Breast epithelium (tissue), 4 donors: Measurements from ENCODE around the gene MALAT1. TPM values are rescaled to one million over a fixed set of nuclear protein-coding genes. Genes with fewer than 3 reads are reported as not detected.
A peak's percentile ranks its signal among the peaks of the same experiment; 100 is the strongest.

Experiments used
- DNase-seq, 2 donors: peaks; one replicate each; pipeline ENCODE4 v3.0.0-alpha.2; 2019; ENCODE audit warnings: low spot score in 2 of 2
- H3K27ac ChIP-seq, 2 donors: fragments of 200-600 bp; sonication (generic) in 1 of 2; one replicate each; pipeline ENCODE4 v1.5.1; 2016 to 2019; ENCODE audit warnings: mild to moderate bottlenecking in 1 of 2
- H3K27me3 ChIP-seq, 2 donors: fragments of 200-600 bp; sonication (generic) in 1 of 2; one replicate each; pipeline versions ENCODE4 v1.5.1 to v1.6.0; 2017 to 2019; ENCODE audit warnings: control low read depth in 1 of 2, mild to moderate bottlenecking in 1 of 2
- H3K36me3 ChIP-seq: fragments of 200-600 bp; one replicate; pipeline ENCODE4 v1.5.1; 2019
- H3K4me1 ChIP-seq, 2 donors: fragments of 200-600 bp; sonication (generic); one replicate each; pipeline ENCODE4 v1.5.1; 2016 to 2019; ENCODE audit warnings: control low read depth in 1 of 2
- H3K4me3 ChIP-seq, 3 donors: fragments of 200-600 bp; sonication (generic); 1 replicate in 2 of 3; 2 replicates in 1 of 3; pipeline ENCODE4 v1.5.1; 2016 to 2019; ENCODE audit warnings: mild to moderate bottlenecking in 3 of 3, moderate library complexity in 2 of 3
- H3K9me3 ChIP-seq, 2 donors: fragments of 200-600 bp; sonication (generic) in 1 of 2; one replicate each; pipeline ENCODE4 v1.5.1; 2016 to 2019; ENCODE audit warnings: control low read depth in 1 of 2
- CTCF ChIP-seq, 3 donors: fragments of 450-650 bp; IDR thresholded peaks; one replicate each; pipeline ENCODE4 v1.5.1; 2016 to 2017; ENCODE audit warnings: antibody characterized with exemption in 3 of 3, mild to moderate bottlenecking in 3 of 3, moderate library complexity in 3 of 3
- POLR2A ChIP-seq: fragments of 450-650 bp; IDR thresholded peaks from one replicate; pipeline ENCODE4 v1.6.1; 2016; ENCODE audit warnings: antibody characterized with exemption, mild to moderate bottlenecking, moderate library complexity
- POLR2AphosphoS5 ChIP-seq, 3 donors: sonication (generic); formaldehyde crosslinking; IDR thresholded peaks; one replicate each; pipeline ENCODE4 v1.6.1; 2017; ENCODE audit warnings: antibody characterized with exemption in 3 of 3
- intact Hi-C: fragments of 100-400 bp; cut with DNase I; formaldehyde crosslinking; loops from one replicate; pipeline ENCODE4 v1.15.1; 2023; ENCODE audit warnings: low total_unique reads
- total RNA-seq, 3 donors: library from RNA; depleted of rRNA; stranded (reverse); fragments of >200 nt; gene quantifications; one replicate each; pipeline ENCODE4 v1.1.0, GENCODE V29; 2016

Gene MALAT1
- total RNA-seq, 3 donors from 2014 or later, result 14,217 to 22,312 (median 18,959) TPM

DNA sequence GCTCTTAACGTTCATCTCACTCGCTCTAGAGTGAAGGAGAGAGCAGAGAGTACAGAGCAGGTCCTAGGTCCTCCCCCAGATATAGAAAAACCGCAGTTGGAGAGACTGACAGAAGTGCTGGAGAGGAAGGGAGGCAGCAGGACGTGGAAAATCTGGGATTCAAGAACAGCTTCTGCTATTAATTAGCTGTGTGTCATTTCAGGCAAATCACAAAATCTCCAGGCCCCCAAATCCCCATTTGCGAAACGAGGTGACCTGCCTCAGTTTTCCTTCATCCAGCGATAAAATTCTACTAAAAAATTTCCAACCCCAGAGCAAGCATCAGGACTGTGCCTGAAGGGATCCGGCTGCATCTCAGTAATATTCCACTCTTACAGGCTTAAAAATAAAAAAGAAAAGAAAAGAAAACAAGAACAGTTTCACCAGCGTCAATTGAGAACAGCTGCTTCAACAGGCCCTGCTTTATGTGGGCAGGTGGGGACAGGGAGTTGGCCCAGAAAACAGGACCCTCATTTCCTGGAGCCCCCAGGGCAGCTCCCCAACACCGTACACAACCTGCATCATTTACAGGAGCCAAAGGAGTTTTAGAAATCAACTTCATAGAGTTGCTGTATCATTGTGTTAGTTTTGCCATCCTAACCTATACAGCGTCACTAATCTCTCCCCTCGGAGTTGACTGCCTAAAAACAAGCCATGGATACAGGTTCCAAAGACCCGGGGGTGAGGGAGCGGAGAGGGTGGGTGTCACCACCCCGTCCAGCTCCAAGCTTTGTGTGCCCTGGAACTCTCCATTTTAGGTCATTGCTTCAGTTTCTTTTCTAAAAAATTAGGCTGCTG, 2.3 kb upstream of the MALAT1 start:
- H3K4me3 ChIP-seq, result peak overlapping the region; percentile 68 to 91 (median 72)
- intact Hi-C loops, result no loop called here
- H3K4me1 ChIP-seq, result peaks cover 16 to 39% of the 10 kb centered on the region in 2 donors
- H3K36me3 ChIP-seq, result no peaks in the 10 kb centered on the region
- peak overlapping the region; percentile 98 to 100 for H3K27ac ChIP-seq
- no peaks in the 10 kb centered on the region for H3K27me3 ChIP-seq
- TF ChIP-seq POLR2A (no peak), CTCF (IDR thresholded peaks at IDR 0.05) (no peak), POLR2AphosphoS5 (IDR thresholded peaks at IDR 0.05) (no peak)
- H3K9me3 ChIP-seq, result no peaks in the 10 kb centered on the region
- DNase-seq, result no peak

DNA sequence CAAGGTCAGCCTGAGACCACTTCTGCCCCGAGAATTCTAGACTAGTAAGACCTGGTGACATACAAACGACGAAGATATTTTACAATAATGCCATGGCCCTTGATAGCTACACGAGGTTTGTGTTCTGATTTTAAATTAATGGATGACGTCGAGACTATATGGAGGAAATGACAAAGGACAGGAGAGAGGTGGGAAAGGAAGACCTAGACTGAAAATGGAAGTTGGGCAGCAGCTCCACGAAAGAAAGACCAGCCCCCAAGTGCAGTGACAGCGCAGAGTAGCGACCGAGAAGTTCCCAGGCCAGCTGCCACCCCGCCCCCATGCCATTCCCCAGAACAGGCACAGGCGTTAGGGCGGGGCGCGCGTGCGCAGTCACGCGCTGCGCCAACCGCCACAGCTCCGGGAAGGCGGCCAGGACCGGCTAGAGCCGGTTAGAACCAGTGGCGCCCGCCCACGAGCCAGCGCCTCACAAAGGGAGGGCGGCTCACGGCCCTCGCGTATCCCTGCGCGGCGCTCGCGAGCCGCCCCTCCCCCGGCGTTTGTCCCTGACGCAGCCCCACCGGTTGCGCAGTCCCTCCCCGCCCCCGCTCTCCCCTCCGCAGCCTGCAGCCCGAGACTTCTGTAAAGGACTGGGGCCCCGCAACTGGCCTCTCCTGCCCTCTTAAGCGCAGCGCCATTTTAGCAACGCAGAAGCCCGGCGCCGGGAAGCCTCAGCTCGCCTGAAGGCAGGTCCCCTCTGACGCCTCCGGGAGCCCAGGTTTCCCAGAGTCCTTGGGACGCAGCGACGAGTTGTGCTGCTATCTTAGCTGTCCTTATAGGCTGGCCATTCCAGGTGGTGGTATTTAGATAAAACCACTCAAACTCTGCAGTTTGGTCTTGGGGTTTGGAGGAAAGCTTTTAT, 1.5 kb upstream of the MALAT1 start:
- Histone ChIP-seq H3K4me3 (peak overlapping the region; percentile 68 to 91 (median 72)), H3K36me3 (no peaks in the 10 kb centered on the region), H3K27ac (peak overlapping the region; percentile 98 to 100), H3K4me1 (peaks cover 14 to 30% of the 10 kb centered on the region in 2 donors), H3K27me3 (no peaks in the 10 kb centered on the region), H3K9me3 (no peaks in the 10 kb centered on the region)
- DNase-seq, result peak; percentile 98 to 99
- TF ChIP-seq POLR2A (peak; percentile 87), POLR2AphosphoS5 (IDR thresholded peaks at IDR 0.05) (peak; percentile 94 to 96 (median 96)), CTCF (IDR thresholded peaks at IDR 0.05) (no peak)
- intact Hi-C loops, result no loop called here

DNA sequence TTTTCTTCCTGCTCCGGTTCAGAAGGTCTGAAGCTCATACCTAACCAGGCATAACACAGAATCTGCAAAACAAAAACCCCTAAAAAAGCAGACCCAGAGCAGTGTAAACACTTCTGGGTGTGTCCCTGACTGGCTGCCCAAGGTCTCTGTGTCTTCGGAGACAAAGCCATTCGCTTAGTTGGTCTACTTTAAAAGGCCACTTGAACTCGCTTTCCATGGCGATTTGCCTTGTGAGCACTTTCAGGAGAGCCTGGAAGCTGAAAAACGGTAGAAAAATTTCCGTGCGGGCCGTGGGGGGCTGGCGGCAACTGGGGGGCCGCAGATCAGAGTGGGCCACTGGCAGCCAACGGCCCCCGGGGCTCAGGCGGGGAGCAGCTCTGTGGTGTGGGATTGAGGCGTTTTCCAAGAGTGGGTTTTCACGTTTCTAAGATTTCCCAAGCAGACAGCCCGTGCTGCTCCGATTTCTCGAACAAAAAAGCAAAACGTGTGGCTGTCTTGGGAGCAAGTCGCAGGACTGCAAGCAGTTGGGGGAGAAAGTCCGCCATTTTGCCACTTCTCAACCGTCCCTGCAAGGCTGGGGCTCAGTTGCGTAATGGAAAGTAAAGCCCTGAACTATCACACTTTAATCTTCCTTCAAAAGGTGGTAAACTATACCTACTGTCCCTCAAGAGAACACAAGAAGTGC, 661 bp upstream of the MALAT1 start:
- peak overlapping the region; percentile 68 to 91 (median 72) for H3K4me3 ChIP-seq
- intact Hi-C loops, result no loop called here
- H3K36me3 ChIP-seq, result no peaks in the 10 kb centered on the region
- no peaks in the 10 kb centered on the region for H3K27me3 ChIP-seq
- no peaks in the 10 kb centered on the region for H3K9me3 ChIP-seq
- no peak for TF ChIP-seq POLR2AphosphoS5 (IDR thresholded peaks at IDR 0.05)
- peaks cover 11 to 22% of the 10 kb centered on the region in 2 donors for H3K4me1 ChIP-seq
- peak overlapping the region; percentile 98 to 100 for H3K27ac ChIP-seq
- DNase-seq, result no peak

DNA sequence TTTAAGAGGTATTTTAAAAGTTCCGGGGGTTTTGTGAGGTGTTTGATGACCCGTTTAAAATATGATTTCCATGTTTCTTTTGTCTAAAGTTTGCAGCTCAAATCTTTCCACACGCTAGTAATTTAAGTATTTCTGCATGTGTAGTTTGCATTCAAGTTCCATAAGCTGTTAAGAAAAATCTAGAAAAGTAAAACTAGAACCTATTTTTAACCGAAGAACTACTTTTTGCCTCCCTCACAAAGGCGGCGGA, 193 bp upstream of the MALAT1 start:
- DNase-seq, result no peak
- no peaks in the 10 kb centered on the region for H3K27me3 ChIP-seq
- TF ChIP-seq POLR2AphosphoS5 (IDR thresholded peaks at IDR 0.05) (no peak), POLR2A (no peak), CTCF (IDR thresholded peaks at IDR 0.05) (no peak)
- intact Hi-C loops, result no loop called here
- H3K4me1 ChIP-seq, result peaks cover 8 to 17% of the 10 kb centered on the region in 2 donors
- H3K36me3 ChIP-seq, result no peaks in the 10 kb centered on the region
- H3K4me3 ChIP-seq, result peak overlapping the region; percentile 68 to 91 (median 72)
- peak overlapping the region; percentile 98 to 100 for H3K27ac ChIP-seq
- no peaks in the 10 kb centered on the region for H3K9me3 ChIP-seq

DNA sequence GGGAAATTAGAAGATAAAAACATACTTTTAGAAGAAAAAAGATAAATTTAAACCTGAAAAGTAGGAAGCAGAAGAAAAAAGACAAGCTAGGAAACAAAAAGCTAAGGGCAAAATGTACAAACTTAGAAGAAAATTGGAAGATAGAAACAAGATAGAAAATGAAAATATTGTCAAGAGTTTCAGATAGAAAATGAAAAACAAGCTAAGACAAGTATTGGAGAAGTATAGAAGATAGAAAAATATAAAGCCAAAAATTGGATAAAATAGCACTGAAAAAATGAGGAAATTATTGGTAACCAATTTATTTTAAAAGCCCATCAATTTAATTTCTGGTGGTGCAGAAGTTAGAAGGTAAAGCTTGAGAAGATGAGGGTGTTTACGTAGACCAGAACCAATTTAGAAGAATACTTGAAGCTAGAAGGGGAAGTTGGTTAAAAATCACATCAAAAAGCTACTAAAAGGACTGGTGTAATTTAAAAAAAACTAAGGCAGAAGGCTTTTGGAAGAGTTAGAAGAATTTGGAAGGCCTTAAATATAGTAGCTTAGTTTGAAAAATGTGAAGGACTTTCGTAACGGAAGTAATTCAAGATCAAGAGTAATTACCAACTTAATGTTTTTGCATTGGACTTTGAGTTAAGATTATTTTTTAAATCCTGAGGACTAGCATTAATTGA, 1.0 kb downstream of the MALAT1 start:
- intact Hi-C loops, result no loop called here
- peak overlapping the region; percentile 98 to 100 for H3K27ac ChIP-seq
- no peak for DNase-seq
- H3K4me3 ChIP-seq, result peak overlapping the region; percentile 68 to 91 (median 72)
- no peaks in the 10 kb centered on the region for H3K36me3 ChIP-seq
- H3K27me3 ChIP-seq, result no peaks in the 10 kb centered on the region
- TF ChIP-seq CTCF (IDR thresholded peaks at IDR 0.05) (no peak), POLR2AphosphoS5 (IDR thresholded peaks at IDR 0.05) (no peak), POLR2A (no peak)
- peaks cover 0 to 9% of the 10 kb centered on the region in 2 donors for H3K4me1 ChIP-seq
- H3K9me3 ChIP-seq, result no peaks in the 10 kb centered on the region
